K562 (cell line): ENCODE data around the gene NOTCH3. TPM values are rescaled to one million over a fixed set of nuclear protein-coding genes. Genes with fewer than 3 reads are reported as not detected.

Experiments used
- DPF2 ChIP-seq: fragments of 450-650 bp; IDR thresholded peaks from 2 replicates; pipeline ENCODE4 v1.6.1; 2016
- FOSL1 ChIP-seq: fragments of 200-800 bp; sonication (Bioruptor generic); conservative IDR thresholded peaks from 2 replicates; pipeline ENCODE4 v1.6.1; 2016; ENCODE audit warnings: missing genetic modification characterization, missing compliant biosample characterization
- FOXA1 ChIP-seq: fragments of 450-650 bp; IDR thresholded peaks from 2 replicates; pipeline ENCODE4 v1.6.1; 2016; ENCODE audit warnings: mild to moderate bottlenecking, borderline replicate concordance
- JUND ChIP-seq, 2 experiments: IDR thresholded peaks; 2 replicates in 1 of 2; 3 replicates in 1 of 2; pipeline ENCODE4 v1.6.1; 2011; ENCODE audit warnings: borderline replicate concordance in 2 of 2, low read depth in 2 of 2, low read length in 2 of 2, improper control_type of control experiment in 1 of 2, missing biosample characterization in 1 of 2, missing genetic modification characterization in 1 of 2, missing genetic modification reagents in 1 of 2
- NR2C1 ChIP-seq, 2 experiments: fragments of 450-650 bp; IDR thresholded peaks; 2 replicates each; pipeline ENCODE4 v1.6.1; 2017; ENCODE audit warnings: mild to moderate bottlenecking in 2 of 2, antibody characterized with exemption in 1 of 2, inconsistent platforms in 1 of 2, missing compliant biosample characterization in 1 of 2, missing genetic modification characterization in 1 of 2
- NR2C2 ChIP-seq, 2 experiments: fragments of 200-800 bp in 1 of 2; sonication (Bioruptor generic) in 1 of 2; sonication (generic) in 1 of 2; formaldehyde crosslinking in 1 of 2; IDR thresholded peaks; 2 replicates each; pipeline versions ENCODE4 v1.6.1 to v1.8.0; 2016 to 2022; ENCODE audit warnings: mild to moderate bottlenecking in 1 of 2, missing compliant biosample characterization in 1 of 2, missing genetic modification characterization in 1 of 2, missing genetic modification reagents in 1 of 2
- VEZF1 ChIP-seq: fragments of 200-800 bp; sonication (Bioruptor generic); IDR thresholded peaks from 2 replicates; pipeline ENCODE4 v1.6.1; 2017; ENCODE audit warnings: missing genetic modification characterization, missing compliant biosample characterization
- XRCC3 ChIP-seq: fragments of 450-650 bp; IDR thresholded peaks from 2 replicates; pipeline ENCODE4 v1.6.1; 2017; ENCODE audit warnings: mild to moderate bottlenecking, moderate library complexity
- ZBTB7A ChIP-seq: IDR thresholded peaks from 2 replicates; pipeline ENCODE4 v1.6.1; 2011; ENCODE audit warnings: low read depth, mild to moderate bottlenecking, low read length, moderate library complexity, borderline replicate concordance; ENCODE audit not compliant: control insufficient read depth
- polyA plus RNA-seq, 8 experiments: library from polyadenylated mRNA; depleted of rRNA in 4 of 8; stranded (reverse) in 5 of 8; unstranded in 3 of 8; fragments of >200 nt; fragmentation: Nextera tagmentation in 2 of 8; fragmentation: Illumina TruSeq in 1 of 8; extraction: Ambion mirVana in 2 of 8; extraction: Trizol in 1 of 8; gene quantifications; 2 replicates each; pipeline versions ENCODE4 v1.2.1 to v1.2.3, GENCODE V29; 2011 to 2014; ENCODE audit warnings: inconsistent platforms in 1 of 8, missing spikeins in 1 of 8
- total RNA-seq, 7 experiments: library from RNA; depleted of rRNA in 6 of 7; stranded (reverse); fragments of >200 nt in 6 of 7; fragmentation: Illumina TruSeq in 2 of 7; extraction: Trizol in 2 of 7; gene quantifications; 2 replicates each; pipeline versions ENCODE4 v1.2.1 to v1.2.3, GENCODE V29; 2011 to 2021; ENCODE audit warnings: low replicate concordance in 1 of 7
- TF ChIP-seq, protein P1 (sequence below), 2 experiments: fragments of 450-650 bp in 1 of 2; sonication (generic) in 1 of 2; formaldehyde crosslinking in 1 of 2; IDR thresholded peaks in 1 of 2; conservative IDR thresholded peaks in 1 of 2; 2 replicates each; pipeline versions ENCODE4 v1.6.1 to v1.8.1; 2016 to 2023; ENCODE audit warnings: mild to moderate bottlenecking in 2 of 2, moderate library complexity in 2 of 2, inconsistent platforms in 1 of 2, missing genetic modification reagents in 1 of 2
- TF ChIP-seq, protein P2 (sequence below), 3 experiments: fragments of 200-800 bp in 1 of 3; sonication (Bioruptor generic) in 1 of 3; sonication (generic) in 1 of 3; formaldehyde crosslinking in 1 of 3; IDR thresholded peaks; 2 replicates each; pipeline versions ENCODE4 v1.6.1 to v1.8.0; 2016 to 2022; ENCODE audit warnings: mild to moderate bottlenecking in 2 of 3, missing compliant biosample characterization in 2 of 3, missing genetic modification characterization in 2 of 3, missing genetic modification reagents in 1 of 3

NOTCH3 gene
- total and polyA plus RNA-seq, 9 of the 15 experiments (the other 6 are each of a cell fraction or from before 2014, with no cell fraction given): under 0.01 to 1.2 (median 0.16) TPM

DNA sequence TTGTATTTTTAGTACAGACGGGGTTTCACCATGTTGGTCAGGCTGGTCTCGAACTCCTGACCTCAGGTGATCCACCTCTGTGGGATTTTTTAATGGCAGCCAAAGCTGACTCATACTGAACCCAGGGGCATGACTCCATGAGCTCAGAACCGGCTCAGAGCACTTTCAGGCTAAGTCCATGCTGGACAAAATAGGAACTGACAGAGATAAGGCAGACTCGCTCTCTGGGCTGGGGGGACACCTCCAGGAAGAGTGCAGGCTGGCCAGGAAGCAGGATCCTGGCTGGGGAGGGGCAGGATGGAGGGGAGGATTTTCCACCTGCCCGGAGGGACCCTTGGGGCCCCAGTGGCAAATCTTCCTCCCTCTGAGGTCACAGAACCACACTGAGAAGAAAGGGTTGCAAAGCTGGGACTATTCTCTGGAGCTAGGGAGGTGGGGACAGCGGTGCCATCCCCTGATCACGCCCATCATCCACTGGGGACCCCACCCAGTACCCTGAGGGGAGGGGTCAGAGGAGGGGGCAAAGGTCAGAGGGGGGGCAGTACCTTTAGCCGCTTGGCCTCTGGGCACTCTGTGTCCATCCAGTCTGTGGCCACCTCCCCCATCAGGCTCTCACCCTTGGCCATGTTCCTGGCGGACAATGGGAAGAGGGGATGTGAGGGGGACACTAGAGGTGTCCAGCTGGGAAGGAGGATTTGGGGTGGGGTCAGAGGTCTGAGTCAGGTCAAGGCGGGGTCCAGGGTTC, 31.1 kb downstream of the NOTCH3 start (continued):
- TF ChIP-seq FOXA1: no peak
- TF ChIP-seq XRCC3: no peak
- 0 out of 2 replicates have a peak, but pooled peaks have one; percentile 26 for TF ChIP-seq VEZF1 (CRISPR knock-in tag)
- TF ChIP-seq, protein P1, sequence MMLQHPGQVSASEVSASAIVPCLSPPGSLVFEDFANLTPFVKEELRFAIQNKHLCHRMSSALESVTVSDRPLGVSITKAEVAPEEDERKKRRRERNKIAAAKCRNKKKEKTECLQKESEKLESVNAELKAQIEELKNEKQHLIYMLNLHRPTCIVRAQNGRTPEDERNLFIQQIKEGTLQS (IDR thresholded peaks at IDR 0.05): peak; percentile 23; the same call in 1 of the 2 replicates
- TF ChIP-seq, protein P1 (CRISPR knock-in tag; conservative IDR thresholded peaks at IDR 0.05): no peak
- peak; percentile 64 for TF ChIP-seq NR2C1 (IDR thresholded peaks at IDR 0.05)
- peak; percentile 64 for TF ChIP-seq NR2C1 (tag; IDR thresholded peaks at IDR 0.05)
- no peak for TF ChIP-seq NR2C2 (CRISPR knock-in tag; IDR thresholded peaks at IDR 0.05)
- peak; percentile 85 for TF ChIP-seq NR2C2 (tag; IDR thresholded peaks at IDR 0.05)
- peak; percentile 15; the same call in 1 of the 2 replicates for TF ChIP-seq ZBTB7A
- TF ChIP-seq, protein P2, sequence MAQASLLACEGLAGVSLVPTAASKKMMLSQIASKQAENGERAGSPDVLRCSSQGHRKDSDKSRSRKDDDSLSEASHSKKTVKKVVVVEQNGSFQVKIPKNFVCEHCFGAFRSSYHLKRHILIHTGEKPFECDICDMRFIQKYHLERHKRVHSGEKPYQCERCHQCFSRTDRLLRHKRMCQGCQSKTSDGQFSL (CRISPR knock-in tag; IDR thresholded peaks at IDR 0.05): peak; percentile 60; the same call in 1 of the 2 replicates
- TF ChIP-seq, protein P2 (tag; IDR thresholded peaks at IDR 0.05): peak in 1 of 2 experiments; percentile 39; a peak in 1 of 4 replicates
- TF ChIP-seq DPF2: no peak
- 0 out of 2 replicates have a peak, but pooled peaks have one; percentile 27 for TF ChIP-seq FOSL1 (tag)
- 0 out of 2 replicates have a peak, but pooled peaks have one; percentile 38 for TF ChIP-seq JUND (IDR thresholded peaks at IDR 0.05; ENCODE audit: borderline replicate concordance, low read depth, low read length)
- no peak for TF ChIP-seq JUND (tag; IDR thresholded peaks at IDR 0.05; ENCODE audit: borderline replicate concordance, low read depth, low read length)
